HepG2 (cell line): ENCODE results near the gene HNRNPR. TPM values are rescaled to one million over a fixed set of nuclear protein-coding genes. Genes with fewer than 3 reads are reported as not detected.
A peak's percentile ranks its signal among the peaks of the same experiment; 100 is the strongest.

ENCODE experiments used
- ATF7 ChIP-seq, 2 experiments: fragments of 450-650 bp in 1 of 2; sonication (generic) in 1 of 2; formaldehyde crosslinking in 1 of 2; IDR thresholded peaks; 2 replicates each; pipeline versions ENCODE4 v1.4.0 to v1.6.1; 2016 to 2020; ENCODE audit warnings: antibody characterized with exemption in 1 of 2, mild to moderate bottlenecking in 1 of 2, missing genetic modification reagents in 1 of 2
- BCL6 ChIP-seq: IDR thresholded peaks from 2 replicates; pipeline ENCODE4 v1.6.1; 2016; ENCODE audit warnings: missing genetic modification reagents, missing compliant biosample characterization
- CHD4 ChIP-seq: fragments of 200-600 bp; sonication (generic); IDR thresholded peaks from 2 replicates; pipeline ENCODE4 v1.7.0; 2017; ENCODE audit warnings: mild to moderate bottlenecking, low read length, borderline replicate concordance
- FOSL2 ChIP-seq: sonication (generic); formaldehyde crosslinking; IDR thresholded peaks from 2 replicates; pipeline ENCODE4 v1.4.0; 2020; ENCODE audit warnings: missing genetic modification reagents
- GLI4 ChIP-seq: sonication (generic); formaldehyde crosslinking; IDR thresholded peaks from 2 replicates; pipeline ENCODE4 v1.5.1; 2020; ENCODE audit warnings: missing genetic modification reagents, mild to moderate bottlenecking, moderate library complexity, borderline replicate concordance
- HNF4G ChIP-seq, 2 experiments: sonication (generic) in 1 of 2; formaldehyde crosslinking in 1 of 2; IDR thresholded peaks; 2 replicates each; pipeline versions ENCODE4 v1.4.0 to v1.6.1; 2011 to 2020; ENCODE audit warnings: borderline replicate concordance in 2 of 2, low read depth in 2 of 2, mild to moderate bottlenecking in 2 of 2, low read length in 1 of 2, missing genetic modification reagents in 1 of 2, moderate library complexity in 1 of 2
- JUNB ChIP-seq: sonication (generic); formaldehyde crosslinking; IDR thresholded peaks from 2 replicates; pipeline ENCODE4 v1.8.0; 2022; ENCODE audit warnings: missing genetic modification reagents, mild to moderate bottlenecking, borderline replicate concordance
- KDM1A ChIP-seq: IDR thresholded peaks from 2 replicates; pipeline ENCODE4 v1.6.1; 2016; ENCODE audit warnings: missing compliant biosample characterization
- POLR2G ChIP-seq: fragments of 200-400 bp; formaldehyde crosslinking; IDR thresholded peaks from 2 replicates; pipeline ENCODE4 v1.6.1; 2018; ENCODE audit warnings: mild to moderate bottlenecking, low read depth, low read length, moderate library complexity
- PTBP1 ChIP-seq: fragments of 200-400 bp; formaldehyde crosslinking; IDR thresholded peaks from 2 replicates; pipeline ENCODE4 v1.6.1; 2018; ENCODE audit warnings: low read length, low read depth; ENCODE audit not compliant: poor library complexity, severe bottlenecking
- SMC3 ChIP-seq: IDR thresholded peaks from 2 replicates; pipeline ENCODE4 v1.6.1; 2011; ENCODE audit warnings: low read length, improper control_type of control experiment
- SOX6 ChIP-seq, 2 experiments: fragments of 450-650 bp in 1 of 2; sonication (generic) in 1 of 2; formaldehyde crosslinking in 1 of 2; IDR thresholded peaks; 2 replicates each; pipeline versions ENCODE4 v1.4.0 to v1.6.1; 2017 to 2020; ENCODE audit warnings: antibody characterized with exemption in 1 of 2, mild to moderate bottlenecking in 1 of 2, missing genetic modification reagents in 1 of 2
- TBX3 ChIP-seq: fragments of 450-650 bp; IDR thresholded peaks from 2 replicates; pipeline ENCODE4 v1.6.1; 2017; ENCODE audit warnings: antibody characterized with exemption, mild to moderate bottlenecking, inconsistent platforms, borderline replicate concordance
- TSC22D2 ChIP-seq: sonication (generic); formaldehyde crosslinking; IDR thresholded peaks from 2 replicates; pipeline ENCODE4 v1.5.1; 2020; ENCODE audit warnings: missing genetic modification reagents, mild to moderate bottlenecking, borderline replicate concordance
- ZBTB20 ChIP-seq: sonication (generic); formaldehyde crosslinking; IDR thresholded peaks from 2 replicates; pipeline ENCODE4 v1.8.1; 2023; ENCODE audit warnings: missing genetic modification reagents, low read depth, mild to moderate bottlenecking, borderline replicate concordance
- ZBTB4 ChIP-seq: sonication (generic); formaldehyde crosslinking; IDR thresholded peaks from 2 replicates; pipeline ENCODE4 v1.4.0; 2020; ENCODE audit warnings: missing genetic modification reagents, mild to moderate bottlenecking, borderline replicate concordance
- ZNF124 ChIP-seq: sonication (generic); formaldehyde crosslinking; IDR thresholded peaks from 2 replicates; pipeline ENCODE4 v1.4.0; 2020; ENCODE audit warnings: missing genetic modification reagents
- ZNF253 ChIP-seq: sonication (generic); formaldehyde crosslinking; IDR thresholded peaks from 2 replicates; pipeline ENCODE4 v1.8.0; 2022; ENCODE audit warnings: mild to moderate bottlenecking, missing genetic modification reagents, borderline replicate concordance
- ZNF782 ChIP-seq: sonication (generic); formaldehyde crosslinking; IDR thresholded peaks from 2 replicates; pipeline ENCODE4 v1.4.0; 2020; ENCODE audit warnings: missing genetic modification reagents, mild to moderate bottlenecking, borderline replicate concordance
- ZUFSP ChIP-seq: sonication (generic); formaldehyde crosslinking; IDR thresholded peaks from 2 replicates; pipeline ENCODE4 v1.9.0; 2021; ENCODE audit warnings: missing genetic modification reagents, mild to moderate bottlenecking, borderline replicate concordance
- polyA plus RNA-seq, 8 experiments: library from polyadenylated mRNA; depleted of rRNA in 3 of 8; stranded (reverse) in 7 of 8; unstranded in 1 of 8; fragments of >200 nt; fragmentation: Illumina TruSeq in 4 of 8; extraction: Trizol in 4 of 8; gene quantifications; 2 replicates each; pipeline versions ENCODE4 v1.2.1 to v1.2.3, GENCODE V29; 2011 to 2016; ENCODE audit warnings: low read depth in 4 of 8, missing spikeins in 1 of 8, mixed read lengths in 1 of 8; ENCODE audit not compliant: insufficient read depth in 1 of 8
- total RNA-seq, 5 experiments: library from RNA; depleted of rRNA; stranded (reverse); fragments of >200 nt; fragmentation: Illumina TruSeq; extraction: Trizol; gene quantifications; 2 replicates each; pipeline ENCODE4 v1.2.3, GENCODE V29; 2016; ENCODE audit warnings: low read depth in 1 of 5
- TF ChIP-seq, protein P1 (sequence below): sonication (generic); formaldehyde crosslinking; IDR thresholded peaks from 2 replicates; pipeline ENCODE4 v1.8.0; 2022; ENCODE audit warnings: mild to moderate bottlenecking, missing genetic modification reagents

Gene HNRNPR
- total and polyA plus RNA-seq, 2 of the 13 experiments (the other 11 are each of a cell fraction or from before 2014, with no cell fraction given): 133 to 216 TPM

DNA sequence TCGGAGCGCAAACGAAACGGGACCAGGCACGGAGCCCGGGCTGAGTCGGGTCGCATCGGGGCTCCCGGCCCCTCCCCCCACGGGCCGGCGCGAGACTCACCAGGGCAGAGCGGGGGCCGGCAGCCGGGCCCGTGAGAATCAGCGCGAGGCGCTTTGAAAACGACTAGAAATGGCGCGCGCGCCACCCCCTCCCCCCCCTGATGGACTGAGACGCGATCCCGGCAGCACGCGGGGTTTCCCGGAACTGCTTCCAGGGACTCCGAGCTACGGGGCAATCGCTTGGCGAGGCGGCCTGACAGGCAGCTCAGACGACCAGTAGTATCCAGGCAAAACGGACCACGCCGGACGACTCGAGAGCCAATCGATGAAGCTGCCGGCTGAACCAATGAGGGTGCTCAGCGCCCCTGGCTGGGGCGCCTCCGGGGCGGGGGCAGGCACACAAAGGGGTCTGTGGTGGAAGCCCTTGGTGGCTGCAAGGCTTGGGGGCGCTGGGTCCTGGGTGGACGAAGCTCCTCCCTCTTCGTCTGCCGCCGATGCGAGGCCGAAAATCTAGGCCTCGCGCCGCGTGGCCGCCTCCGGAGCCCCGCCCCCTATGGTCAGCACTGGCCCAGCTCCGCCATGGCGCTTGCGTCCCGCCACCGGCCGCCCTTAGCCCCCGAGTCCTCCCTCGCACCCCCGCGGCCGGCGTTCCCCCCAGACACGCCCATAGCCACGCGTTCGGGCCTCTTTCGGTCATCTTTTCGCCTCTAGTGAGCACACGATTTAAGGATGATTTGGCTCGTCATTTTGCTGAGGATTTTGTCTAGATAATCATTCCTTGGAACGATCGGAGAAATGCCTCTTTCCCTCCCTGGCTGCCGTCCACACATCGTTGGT, at the start of gene HNRNPR (continued):
- TF ChIP-seq FOSL2 (CRISPR knock-in tag) (peak; percentile 36; the same call in 1 of the 2 replicates), ZUFSP (CRISPR knock-in tag) (no peak), PTBP1 (no peak), ZBTB20 (CRISPR knock-in tag) (no peak), TSC22D2 (CRISPR knock-in tag) (no peak), SOX6 (IDR thresholded peaks at IDR 0.05) (no peak), SOX6 (CRISPR knock-in tag; IDR thresholded peaks at IDR 0.05) (peak; percentile 80), ZBTB4 (CRISPR knock-in tag) (peak; percentile 89; the same call in 1 of the 2 replicates), GLI4 (CRISPR knock-in tag) (no peak), ZNF124 (peak; percentile 64; the same call in 1 of the 2 replicates), JUNB (CRISPR knock-in tag) (no peak), BCL6 (CRISPR knock-in tag) (0 out of 2 replicates have a peak, but pooled peaks have one; percentile 29), SMC3 (no peak), KDM1A (no peak), POLR2G (peak; percentile 87), CHD4 (no peak), TBX3 (0 out of 2 replicates have a peak, but pooled peaks have one; percentile 23), ATF7 (IDR thresholded peaks at IDR 0.05) (no peak), ATF7 (CRISPR knock-in tag; IDR thresholded peaks at IDR 0.05) (no peak), ZNF782 (CRISPR knock-in tag) (no peak), HNF4G (IDR thresholded peaks at IDR 0.05; ENCODE audit: borderline replicate concordance, low read depth, low read length) (no peak), HNF4G (CRISPR knock-in tag; IDR thresholded peaks at IDR 0.05; ENCODE audit: borderline replicate concordance, low read depth) (no peak; the same call in 1 of the 2 replicates), ZNF253 (CRISPR knock-in tag) (no peak)
- TF ChIP-seq, protein P1, sequence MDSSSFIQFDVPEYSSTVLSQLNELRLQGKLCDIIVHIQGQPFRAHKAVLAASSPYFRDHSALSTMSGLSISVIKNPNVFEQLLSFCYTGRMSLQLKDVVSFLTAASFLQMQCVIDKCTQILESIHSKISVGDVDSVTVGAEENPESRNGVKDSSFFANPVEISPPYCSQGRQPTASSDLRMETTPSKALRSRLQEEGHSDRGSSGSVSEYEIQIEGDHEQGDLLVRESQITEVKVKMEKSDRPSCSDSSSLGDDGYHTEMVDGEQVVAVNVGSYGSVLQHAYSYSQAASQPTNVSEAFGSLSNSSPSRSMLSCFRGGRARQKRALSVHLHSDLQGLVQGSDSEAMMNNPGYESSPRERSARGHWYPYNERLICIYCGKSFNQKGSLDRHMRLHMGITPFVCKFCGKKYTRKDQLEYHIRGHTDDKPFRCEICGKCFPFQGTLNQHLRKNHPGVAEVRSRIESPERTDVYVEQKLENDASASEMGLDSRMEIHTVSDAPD (CRISPR knock-in tag): 0 out of 2 replicates have a peak, but pooled peaks have one; percentile 61
